ENCODE data around the gene GLYATL2. TPM values are rescaled to one million over a fixed set of nuclear protein-coding genes. Genes with fewer than 3 reads are reported as not detected.

The GLYATL2 gene, protein sequence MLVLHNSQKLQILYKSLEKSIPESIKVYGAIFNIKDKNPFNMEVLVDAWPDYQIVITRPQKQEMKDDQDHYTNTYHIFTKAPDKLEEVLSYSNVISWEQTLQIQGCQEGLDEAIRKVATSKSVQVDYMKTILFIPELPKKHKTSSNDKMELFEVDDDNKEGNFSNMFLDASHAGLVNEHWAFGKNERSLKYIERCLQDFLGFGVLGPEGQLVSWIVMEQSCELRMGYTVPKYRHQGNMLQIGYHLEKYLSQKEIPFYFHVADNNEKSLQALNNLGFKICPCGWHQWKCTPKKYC
- not detected in 2 replicates for total RNA-seq

DNA sequence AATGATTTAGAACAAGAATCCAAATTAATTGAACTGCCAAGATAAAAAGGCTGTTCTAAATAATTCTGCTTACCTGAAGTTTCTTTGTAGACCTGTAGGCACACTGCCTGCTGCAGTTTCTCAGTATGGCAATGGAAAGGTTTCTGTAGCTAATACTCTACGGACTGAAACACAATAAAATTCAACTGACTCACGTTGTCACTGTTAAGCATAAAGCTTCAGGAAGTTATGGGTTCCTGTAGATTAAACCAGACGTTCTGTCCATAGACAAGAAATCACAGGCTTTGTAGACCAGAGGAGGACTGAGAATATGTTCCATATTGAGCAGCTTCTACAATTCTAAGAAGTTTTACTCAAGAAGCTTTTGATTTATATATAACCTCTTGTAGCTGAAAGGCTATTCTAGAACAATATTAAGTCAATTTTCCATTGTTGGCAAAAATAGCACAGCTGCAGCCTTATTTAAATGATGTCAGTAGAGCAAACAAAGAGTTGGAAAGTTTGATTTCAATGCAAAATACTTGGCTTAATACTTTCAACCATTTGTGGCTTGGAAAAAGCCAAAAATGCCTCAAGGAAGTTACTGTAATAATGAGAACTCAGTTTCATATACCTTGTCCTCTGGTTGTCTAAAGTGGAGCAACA, at the start of gene GLYATL2:
GLYATL2 (minus strand) TSS at position 344 of the 645 bp plus-strand sequence. CDS start 5,092 bp downstream, outside the sequence.
- intact Hi-C loops (cut with micrococcal nuclease): no loop called here

DNA sequence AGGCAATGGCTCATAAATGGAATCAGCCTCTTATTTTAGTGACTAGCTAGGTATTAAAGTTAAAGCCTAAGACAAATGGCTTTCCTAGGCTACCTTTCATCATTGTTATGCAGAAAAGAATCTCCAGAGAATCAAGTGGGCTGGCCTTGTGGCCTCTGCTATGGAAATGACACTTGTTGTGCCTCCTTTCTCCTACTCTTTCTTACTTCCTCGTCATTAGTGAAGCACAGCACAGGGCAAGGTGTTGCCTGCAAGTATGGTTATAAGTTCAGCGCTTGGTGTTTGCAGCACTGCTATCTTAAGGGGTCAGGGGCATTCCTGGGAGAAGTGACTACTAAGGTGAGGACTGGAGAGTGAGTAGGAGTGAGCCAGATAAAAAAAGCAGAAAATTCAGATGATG, 49.4 kb upstream of the GLYATL2 start:
- intact Hi-C loops (cut with micrococcal nuclease): no loop called here

DNA sequence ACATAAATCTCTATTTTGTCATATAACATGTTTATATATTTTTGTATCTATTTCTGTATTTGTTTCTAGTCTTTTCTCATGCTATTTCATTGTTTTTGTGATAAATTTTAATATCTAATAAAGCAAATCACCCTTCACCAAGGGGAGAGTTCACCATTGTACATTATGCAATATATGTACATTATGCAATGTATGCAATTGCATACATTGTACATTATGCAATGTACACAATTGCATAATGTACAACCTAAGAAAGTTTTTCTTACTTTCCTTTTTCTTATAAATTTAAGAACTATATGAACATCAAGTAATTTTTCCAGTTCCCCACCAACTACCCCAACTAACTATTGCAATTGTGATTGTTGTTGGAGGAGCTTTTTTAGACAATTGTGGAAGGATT, 44.1 kb upstream of the GLYATL2 start:
- intact Hi-C loops (cut with micrococcal nuclease): no loop called here

DNA sequence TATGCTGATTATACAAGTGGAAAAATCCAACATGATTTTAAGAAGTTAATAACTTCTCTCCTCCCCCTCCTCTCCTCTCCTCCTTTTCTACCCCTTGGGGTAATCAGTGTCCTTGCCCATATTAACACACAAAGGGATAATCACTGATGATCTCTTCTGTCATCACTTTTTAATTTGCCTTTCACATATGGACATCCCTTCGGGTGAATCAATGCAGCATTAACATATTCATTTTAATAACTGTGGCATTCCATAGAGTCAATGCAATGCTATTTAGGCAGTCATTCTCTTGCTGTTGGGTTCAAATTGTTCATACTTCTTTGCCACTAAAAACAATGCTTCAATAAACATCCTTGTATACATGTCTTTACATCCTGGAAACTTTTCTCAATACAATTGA, 42.9 kb upstream of the GLYATL2 start:
- intact Hi-C loops (cut with micrococcal nuclease): no loop called here

DNA sequence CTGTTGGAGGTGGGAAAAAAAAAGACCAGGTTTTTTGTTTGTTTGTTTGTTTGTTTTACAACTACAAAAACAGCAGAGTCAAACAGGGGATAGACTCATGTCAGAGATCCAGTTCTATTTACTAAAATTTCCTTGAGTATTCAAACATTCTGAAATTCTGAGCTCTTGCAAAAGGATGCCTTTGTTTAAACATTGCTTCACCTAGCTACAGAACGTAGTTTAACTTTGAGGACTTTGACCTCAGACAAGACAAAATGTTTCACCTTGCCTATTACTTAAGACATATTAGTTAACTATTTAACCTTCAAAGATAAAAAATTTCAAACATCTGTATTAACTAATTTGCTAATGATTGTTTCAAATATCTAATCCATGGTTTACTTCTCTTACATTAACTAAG, 36.1 kb upstream of the GLYATL2 start:
- intact Hi-C loops (cut with micrococcal nuclease): no loop called here

DNA sequence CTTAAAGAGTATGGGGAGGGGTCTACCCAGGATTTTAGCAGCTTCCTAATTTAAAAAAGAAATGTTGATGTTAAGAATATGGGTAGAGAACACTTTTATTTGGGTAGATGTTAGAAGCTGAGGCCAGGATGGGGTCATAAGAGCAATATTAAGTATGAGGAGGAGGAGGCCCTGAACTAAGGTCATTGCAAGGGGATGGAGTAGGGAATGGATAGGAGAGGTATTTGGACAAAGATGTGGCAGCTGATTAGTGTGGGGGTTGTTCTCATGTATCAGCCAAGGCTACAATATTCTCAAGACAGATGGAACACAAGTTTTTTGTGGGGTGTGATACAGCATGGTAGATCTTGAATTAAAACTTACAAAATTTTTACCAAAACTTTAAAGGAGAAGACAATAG, 35.7 kb upstream of the GLYATL2 start:
- intact Hi-C loops (cut with micrococcal nuclease): no loop called here

DNA sequence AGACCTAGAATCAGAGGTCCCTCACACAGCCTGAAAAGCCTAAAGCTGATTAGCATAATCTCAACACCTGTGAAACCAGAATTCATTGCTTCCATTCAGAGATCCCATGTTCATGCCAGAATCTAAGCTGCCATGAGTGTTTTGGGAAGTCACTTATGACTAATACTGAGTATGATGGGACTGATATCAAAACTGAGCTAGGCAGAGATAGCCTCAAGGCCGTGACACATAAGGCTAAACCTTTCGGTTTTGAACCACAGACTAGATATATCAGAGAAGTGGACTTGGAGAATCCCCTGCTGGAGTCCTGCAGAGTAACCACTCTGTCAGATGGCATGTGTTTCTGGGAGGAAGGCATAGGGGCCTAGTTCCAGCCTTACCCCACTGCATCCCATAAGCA, 23.1 kb upstream of the GLYATL2 start:
- intact Hi-C loops (cut with micrococcal nuclease): no loop called here

DNA sequence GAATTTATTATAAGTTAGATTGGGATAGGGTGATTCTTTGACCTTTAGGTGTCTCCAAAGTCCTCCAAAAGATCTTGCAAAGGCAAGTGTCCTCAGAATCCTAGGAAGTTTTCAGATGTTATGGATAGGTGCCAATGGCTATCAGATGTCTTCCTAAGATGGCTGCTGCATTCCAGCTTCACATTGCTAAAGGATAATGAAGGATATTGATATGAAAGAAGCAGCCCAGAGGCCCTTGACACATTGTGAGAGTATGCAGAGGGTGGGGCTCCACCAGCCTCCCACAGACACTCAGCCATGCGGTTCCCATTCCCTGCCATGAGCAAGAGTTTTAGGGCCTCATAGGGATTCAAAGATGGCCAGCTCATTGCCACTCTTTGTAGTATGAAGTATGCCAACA, 22.3 kb upstream of the GLYATL2 start:
- intact Hi-C loops (cut with micrococcal nuclease): no loop called here

DNA sequence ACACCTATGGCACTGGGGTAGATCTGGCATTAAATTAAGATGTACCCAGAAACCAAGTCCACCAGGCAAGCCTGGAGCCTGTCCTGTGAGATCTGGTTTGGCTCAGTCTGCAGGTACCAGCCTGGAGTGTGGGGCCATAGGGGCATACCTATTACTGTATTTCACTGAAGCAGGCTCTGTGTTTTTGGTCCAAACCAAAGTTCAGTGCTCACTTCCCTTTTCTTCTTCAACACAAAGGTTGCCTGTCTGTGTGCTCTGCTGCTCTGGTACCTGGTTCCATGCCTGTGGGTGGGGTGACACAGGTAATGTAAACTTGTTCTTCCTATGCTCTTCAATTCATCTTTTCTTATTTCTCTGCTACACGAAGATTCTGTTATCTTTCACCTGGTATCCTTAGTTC, 19.8 kb upstream of the GLYATL2 start:
- intact Hi-C loops (cut with micrococcal nuclease): no loop called here

DNA sequence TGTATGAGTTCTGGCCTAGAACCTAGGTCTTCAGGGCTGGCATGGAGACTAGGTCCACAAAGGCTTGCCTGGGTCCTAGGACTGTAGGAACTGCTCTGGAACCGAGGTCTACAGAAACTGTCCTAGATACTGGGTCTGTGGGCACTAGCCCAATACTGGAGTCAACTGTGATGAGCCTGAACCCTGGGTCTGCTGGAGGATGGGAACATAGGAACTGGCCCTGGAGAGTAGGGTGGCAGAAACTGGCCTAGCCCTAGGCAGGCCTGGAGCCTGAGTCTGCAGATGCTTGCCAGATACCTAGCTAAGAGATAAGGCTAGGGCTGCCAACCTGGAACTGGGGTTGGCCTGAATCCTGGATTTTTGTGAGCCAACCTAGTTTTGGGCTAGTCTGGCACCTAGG, 19.2 kb upstream of the GLYATL2 start:
- intact Hi-C loops (cut with micrococcal nuclease): no loop called here

DNA sequence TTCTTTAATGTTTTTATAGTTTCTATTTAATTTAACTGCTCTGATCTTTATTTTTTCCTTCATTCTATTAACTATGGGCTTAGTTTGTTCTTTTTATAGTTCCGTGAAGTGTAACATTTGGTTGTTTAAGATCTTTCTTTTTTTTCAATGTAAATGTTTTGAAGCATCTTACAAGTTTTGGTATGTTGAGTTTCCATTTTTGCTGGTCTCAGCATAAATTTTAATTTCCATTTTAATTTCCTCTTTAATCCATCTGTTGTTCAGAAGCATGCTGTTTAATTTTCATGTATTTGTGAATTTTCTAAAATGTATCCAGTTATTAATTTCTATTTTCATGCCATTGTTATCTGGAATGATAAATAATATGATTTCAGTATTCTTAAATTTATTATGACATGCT, 17.0 kb upstream of the GLYATL2 start:
- intact Hi-C loops (cut with micrococcal nuclease): no loop called here

DNA sequence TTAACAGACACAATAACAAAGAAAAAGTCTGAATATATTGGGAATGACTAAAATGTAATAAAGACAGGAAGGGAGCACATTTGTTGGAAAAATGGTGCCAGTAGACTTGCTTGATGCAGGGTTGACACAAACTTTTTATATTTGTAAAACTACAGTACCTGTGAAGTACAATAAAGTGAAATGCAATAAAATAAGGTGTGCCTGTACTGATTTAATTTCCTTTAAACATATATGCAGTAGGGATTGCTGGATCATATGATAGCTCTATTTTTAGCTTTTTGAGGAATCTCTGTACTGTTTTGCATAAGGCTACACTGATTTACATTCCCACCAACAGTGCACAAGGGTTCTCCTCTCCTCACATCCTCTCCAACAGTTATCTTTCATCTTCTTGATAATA, 12.3 kb upstream of the GLYATL2 start:
- intact Hi-C loops (cut with micrococcal nuclease): no loop called here

DNA sequence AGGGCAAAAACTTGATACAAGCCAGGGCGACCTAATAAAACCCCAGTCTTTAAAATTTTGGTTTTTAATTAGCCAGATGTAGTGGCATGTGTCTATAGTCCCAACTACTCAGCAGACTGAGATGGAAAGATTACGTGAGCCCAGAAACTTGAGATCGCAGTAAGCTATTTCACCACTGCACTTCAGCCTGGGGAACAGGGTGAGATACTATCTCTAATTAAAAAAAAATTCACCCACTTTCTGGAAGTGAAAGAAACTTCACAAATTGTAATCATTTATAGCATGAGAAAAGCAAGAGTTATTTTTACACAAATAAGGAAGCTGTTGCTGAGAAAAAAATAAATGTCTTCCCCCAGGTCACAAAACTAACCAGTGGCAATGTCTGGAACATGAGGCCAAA, 882 bp upstream of the GLYATL2 start:
- intact Hi-C loops (cut with micrococcal nuclease): no loop called here

DNA sequence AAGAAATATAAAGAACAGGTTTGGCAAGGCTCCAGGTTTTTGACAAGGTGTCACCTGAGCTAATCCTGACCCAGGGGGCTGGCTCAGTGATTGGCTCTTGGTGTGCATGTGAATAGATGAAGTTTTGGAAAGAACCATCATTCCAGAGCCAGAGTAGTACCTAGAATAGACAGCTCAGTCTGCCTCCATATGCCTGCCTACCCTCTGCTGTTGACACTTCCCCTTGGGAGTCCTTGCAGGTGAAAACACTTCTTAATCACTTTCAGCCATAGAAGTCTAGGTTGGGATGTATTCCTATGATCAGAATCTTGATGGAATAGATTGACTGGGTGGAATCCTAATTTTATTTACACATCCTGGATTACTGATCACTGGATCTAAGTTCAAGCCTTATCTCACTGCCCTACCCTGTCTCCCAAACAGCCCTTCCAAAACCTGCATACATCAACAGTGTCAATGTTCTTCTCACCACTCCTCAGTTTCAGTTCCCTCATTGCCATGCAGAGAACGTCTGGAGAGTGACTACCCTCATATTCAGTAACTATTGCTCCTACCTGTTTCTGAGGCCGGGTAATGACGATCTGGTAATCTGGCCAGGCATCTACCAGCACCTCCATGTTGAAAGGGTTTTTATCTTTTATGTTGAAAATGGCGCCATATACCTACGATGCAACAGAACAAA, 6.7 kb downstream of the GLYATL2 start:
- intact Hi-C loops (cut with micrococcal nuclease): no loop called here

DNA sequence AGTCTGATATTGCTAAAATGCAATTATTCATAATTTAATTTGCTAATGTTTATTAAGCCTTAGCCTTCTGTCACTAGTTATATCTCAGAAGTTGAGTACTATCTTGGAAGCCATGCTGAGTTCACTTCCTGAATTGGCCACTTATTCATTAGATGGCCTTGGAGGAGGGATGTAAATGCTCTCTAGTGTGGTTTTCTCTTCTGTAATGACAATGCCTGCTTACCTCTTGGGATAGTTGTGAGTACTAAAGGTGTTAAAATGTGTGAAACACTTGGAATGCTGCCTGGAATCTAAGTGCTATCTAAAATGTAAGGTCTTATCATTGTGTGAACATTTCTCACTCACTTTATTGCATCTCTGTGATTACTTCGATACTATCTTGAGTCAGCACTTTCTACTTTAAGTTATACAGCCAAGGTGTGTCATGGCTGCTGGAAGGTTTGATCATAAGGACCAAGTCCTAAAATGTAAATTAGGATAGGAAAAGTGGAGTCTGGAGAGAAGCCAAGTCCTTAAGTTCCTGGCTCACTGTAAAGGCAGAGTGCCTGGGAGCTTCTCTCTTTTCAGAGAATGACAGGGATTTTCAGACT, 12.4 kb downstream of the GLYATL2 start:
- intact Hi-C loops (cut with micrococcal nuclease): no loop called here

DNA sequence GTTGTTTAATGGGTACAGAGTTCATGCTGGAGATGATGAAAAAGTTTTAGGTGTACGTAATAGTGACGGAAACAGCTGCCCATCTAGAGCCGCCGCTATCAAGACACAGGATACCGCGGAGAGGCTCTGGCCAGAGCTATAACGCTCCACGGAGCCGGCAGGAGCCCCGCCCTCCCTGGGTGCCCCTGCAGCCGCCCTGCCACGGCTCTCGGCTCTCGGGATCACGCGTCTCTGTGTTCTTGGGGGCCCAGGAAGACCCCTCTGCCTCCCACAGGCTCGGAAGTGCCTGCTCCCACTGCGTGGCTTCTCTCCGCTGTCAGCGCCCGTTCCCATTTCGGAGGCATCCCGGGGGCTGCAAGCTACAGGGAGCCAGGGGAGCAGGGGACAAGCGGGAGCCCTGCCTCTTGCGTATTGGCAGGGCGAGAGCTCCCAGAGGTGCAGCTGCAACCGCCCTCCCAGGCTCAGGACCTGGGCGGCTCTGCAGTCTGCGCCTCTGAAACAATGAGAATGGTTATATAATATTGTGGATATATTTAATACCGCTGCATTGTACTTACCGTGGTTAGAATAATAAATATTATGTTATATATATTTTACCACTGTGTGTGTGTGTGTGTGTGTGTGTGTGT, 13.7 kb downstream of the GLYATL2 start:
- intact Hi-C loops (cut with micrococcal nuclease): no loop called here

DNA sequence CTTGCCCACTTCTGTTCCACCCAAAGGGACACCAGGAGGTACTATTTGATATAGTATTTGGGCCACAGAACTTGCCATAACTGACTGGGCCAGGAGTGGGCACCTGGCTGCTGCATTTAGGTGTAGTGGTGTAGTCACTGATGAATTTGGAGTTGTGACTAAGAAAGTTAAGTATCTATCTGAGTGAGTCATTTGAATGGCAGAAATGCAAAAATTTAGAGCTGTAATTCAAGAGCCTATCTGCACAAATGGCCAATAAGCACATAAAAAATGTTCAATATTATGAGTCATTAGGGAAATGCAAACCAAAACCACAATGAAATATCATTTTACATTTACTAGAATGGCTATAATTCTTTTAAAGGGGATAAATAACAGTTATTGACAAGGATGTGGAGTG, 14.7 kb downstream of the GLYATL2 start:
- intact Hi-C loops (cut with micrococcal nuclease): no loop called here

DNA sequence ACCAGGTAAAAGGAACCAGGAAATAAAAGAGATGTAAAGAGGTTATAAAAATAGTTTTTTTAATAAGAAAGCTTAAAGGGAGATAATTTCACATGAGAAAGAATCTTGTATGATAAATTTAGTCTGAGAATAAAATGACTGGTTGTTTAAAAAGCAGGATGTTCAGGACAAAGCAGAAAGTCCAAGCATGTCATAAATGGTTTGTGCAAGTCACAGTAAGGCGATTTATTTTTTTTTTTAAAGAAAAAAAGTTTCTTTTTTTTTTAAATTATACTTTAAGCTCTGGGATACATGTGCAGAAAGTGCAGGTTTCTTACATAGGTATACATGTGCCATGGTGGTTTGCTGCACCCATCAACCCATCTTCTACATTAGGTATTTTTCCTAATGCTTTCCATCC, 30.8 kb downstream of the GLYATL2 start:
- intact Hi-C loops (cut with micrococcal nuclease): no loop called here

DNA sequence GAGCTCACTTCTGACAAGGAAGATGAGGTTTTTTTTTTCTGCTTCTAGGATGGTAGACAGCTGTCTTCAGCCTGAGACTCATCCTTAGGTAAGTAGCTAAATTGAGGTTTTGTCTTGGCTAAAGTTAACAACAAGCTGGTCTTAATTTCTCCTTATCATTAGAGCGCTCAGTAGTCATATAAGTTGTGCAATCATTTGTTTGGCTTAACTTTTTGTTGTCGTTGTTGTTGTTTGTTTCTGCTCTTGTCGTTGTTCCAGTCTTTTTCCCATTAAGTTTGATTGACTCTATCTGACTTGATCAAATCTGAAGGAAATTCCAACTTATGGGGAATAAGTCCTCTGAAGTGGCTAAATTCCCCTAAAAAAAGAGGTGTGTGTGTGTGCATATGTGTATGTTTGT, 33.0 kb downstream of the GLYATL2 start:
- intact Hi-C loops (cut with micrococcal nuclease): no loop called here

DNA sequence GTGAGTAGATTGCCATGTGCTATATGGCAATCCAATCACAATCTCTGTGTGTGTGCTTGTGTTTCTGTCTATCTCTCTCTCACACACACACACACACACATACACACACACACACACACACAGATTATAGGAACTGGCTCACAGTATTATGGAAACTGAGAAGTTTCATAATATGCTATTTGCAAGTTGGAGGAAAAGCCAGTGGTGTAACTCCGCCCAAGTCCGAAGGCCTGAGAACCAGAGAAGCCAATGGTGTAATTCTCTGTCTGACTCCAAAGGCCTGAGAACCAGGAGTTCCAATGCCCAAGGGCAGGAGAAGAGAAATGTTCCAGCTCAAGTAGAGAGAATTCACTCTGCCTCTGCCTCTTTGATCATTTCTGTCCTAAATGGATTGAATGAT, 37.2 kb downstream of the GLYATL2 start:
- intact Hi-C loops (cut with micrococcal nuclease): no loop called here

DNA sequence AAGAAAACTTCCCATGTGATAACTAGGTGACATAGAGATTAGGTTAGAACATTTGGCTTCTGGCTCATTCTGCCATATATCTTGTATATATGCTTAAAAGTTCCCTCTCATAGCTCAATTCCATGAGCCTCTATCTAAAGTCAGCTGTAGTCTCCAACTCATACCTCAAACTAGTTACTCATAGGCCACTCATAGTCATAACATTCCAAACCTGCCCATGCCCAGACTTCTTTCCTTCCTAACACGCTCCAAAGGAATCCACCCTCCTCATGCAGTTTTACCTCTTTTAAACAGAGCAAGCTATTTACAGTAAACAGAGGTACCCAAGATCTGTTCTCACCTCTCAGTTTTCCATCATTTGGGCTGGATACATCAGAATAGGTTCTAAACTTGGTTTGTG, 39.4 kb downstream of the GLYATL2 start:
- intact Hi-C loops (cut with micrococcal nuclease): no loop called here

DNA sequence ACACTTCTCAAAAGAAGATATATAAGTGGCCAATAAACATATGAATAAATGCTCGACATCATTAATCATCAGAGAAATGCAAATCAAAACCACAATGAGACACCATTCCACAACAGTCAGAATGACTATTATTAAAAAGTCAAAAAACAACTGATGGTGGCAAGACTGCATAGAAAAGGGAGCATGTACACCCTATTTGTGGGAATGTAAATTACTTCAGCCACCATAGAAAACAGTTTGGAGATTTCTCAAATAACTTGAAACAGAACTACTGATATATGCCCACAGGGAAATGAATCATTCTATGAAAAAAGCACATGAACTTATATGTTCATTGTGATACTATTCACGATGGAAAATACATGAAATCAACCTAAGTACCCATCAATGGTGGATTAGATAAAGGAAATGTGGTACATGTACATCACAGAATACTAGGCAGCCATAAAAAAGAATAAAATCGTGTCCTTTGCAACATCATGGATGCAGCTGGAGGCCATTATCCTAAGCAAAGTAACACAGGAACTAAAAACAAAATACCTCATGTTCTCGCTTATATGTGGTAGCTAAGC, 42.4 kb downstream of the GLYATL2 start:
- intact Hi-C loops (cut with micrococcal nuclease): no loop called here

Measured in T-helper 1 cell treated with Interleukin-12 subunit alpha and Interleukin-12 subunit beta and Interleukin-4 antibody, amounts not matched to agents 30 ng/mL and 1 ng/mL, for 36 hours (primary cell).